Endometrium (tissue), 2 donors: ENCODE results near the gene LAMB2.

Experiments
- FAIRE-seq: peaks from 2 replicates; lab custom pipeline; 2012; peaks lifted over from hg19 to GRCh38; lab: Jason Lieb, UNC
- donor health status: control.
- donor health status: control.

LAMB2 gene

DNA sequence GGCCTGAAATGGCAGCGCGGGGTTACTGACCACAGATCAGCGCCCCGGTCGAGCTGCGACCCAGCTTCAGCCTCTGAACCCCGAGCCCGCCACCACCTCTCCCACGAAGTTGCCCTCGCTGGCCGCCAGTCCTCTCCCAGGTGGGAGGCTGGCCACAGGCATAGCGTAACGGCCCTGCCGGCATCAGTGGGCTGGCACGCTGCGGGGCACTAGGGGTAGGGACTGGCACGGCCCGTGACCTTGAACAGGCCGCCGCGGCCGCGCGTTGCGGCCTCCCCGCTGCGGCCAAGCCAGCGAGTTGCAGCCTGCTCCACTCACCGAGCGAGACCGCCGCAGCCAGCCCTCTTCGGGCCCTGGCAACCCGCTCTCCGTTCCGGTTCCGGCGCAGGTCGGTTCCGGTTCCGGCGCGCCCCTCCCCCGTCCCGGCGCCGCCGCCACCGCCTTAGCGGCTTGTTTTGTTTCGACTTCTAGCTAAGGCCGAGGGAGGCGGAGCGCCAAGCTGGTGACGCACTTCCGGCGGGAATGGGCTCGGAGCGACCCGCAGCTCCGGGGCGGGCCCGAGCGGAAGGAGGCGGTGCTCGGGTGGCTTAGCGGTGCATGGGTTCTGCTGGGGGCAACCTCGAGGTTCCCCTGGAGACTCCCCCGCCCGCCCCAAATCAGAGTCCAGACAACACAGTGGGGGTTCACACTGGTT is 12.3 kb downstream of the LAMB2 start, which contains the start of gene USP19:
USP19 (minus strand) TSS at position 386 of the 694 bp plus-strand sequence. CDS start 1,678 bp downstream, outside the sequence.
- FAIRE-seq: no peak

- no peak for FAIRE-seq
Observed at GRCh38 chr3:49120096-49120437, 12.8 kb downstream of the LAMB2 start.

GRCh38 chr3:49119439-49119838 is 13.4 kb downstream of the LAMB2 start:
- no peak for FAIRE-seq

DNA sequence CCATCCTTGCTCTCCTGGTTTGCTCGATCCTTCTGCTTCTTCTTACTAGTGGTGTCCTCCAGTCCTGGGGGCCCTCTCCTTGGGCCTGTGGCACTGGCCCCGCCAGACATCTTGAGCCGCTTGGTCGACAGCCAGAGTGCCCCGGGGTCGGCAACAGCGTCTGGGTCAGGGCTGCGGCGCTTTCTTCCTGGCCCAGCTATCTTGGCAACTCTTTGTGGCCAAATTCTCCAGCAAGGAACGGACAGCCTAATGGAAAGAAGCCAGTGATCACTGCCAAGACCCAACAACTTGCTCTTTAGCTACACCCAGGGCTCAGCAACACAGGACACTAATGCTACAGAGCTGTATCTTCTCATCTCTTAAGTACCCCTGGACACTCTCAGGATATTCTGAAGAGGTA is 13.8 kb downstream of the LAMB2 start:
- FAIRE-seq: no peak

- FAIRE-seq: no peak
Observed at GRCh38 chr3:49112262-49112661, 20.6 kb downstream of the LAMB2 start.

- no peak for FAIRE-seq
Observed at GRCh38 chr3:49111347-49111746, 21.5 kb downstream of the LAMB2 start.

DNA sequence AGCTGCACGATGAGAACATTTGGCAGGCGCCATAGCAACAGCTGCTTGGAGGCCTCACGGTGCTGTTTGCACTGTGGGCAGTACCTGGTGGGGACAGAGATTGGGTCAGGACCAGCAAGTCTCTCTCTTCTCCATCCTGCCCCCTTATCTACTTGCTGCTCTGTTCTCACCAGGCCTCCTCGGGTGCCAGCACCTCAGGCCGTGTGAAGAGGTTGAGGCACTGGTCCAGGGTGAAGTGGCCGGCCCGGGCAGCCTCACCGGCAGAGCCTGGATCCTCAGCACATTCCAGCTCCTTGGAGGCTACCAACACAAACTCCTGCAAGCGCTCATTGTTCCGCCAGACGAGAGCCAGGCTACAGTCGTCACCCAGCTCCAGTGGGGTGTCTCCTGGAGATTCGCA is 22.1 kb downstream of the LAMB2 start:
- no peak for FAIRE-seq

DNA sequence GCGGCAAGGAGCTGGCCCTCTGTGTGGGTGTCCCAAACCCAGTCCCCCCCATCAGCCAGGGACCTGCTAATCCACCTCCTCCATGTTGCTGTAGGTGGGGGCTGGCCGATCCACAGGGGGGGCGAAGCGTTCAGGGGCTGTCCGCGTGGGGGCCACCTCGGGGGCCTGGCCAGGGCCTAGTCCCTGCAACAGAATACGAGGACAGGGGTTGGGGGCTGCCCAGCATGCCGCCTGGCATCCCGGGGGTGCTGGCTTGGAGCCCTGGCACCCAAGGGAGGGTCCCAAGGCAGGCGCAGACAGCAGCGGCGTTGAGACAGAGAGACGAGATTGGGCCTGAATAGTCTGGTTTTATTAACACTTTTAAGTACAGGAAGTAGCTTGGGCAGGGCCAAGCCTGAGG is 24.5 kb downstream of the LAMB2 start:
- no peak for FAIRE-seq

- FAIRE-seq: peak; percentile 94
Observed at GRCh38 chr3:49104427-49105291, 28.2 kb downstream of the LAMB2 start, which contains the start of gene QARS1. TSS of gene QARS1 (minus strand) at chr3:49104757. CDS start at chr3:49104733, 24 bp downstream.

GRCh38 chr3:49104052-49104426 is 28.8 kb downstream of the LAMB2 start:
- no peak for FAIRE-seq

GRCh38 chr3:49100046-49100615 is 32.7 kb downstream of the LAMB2 start:
- FAIRE-seq: no peak

DNA sequence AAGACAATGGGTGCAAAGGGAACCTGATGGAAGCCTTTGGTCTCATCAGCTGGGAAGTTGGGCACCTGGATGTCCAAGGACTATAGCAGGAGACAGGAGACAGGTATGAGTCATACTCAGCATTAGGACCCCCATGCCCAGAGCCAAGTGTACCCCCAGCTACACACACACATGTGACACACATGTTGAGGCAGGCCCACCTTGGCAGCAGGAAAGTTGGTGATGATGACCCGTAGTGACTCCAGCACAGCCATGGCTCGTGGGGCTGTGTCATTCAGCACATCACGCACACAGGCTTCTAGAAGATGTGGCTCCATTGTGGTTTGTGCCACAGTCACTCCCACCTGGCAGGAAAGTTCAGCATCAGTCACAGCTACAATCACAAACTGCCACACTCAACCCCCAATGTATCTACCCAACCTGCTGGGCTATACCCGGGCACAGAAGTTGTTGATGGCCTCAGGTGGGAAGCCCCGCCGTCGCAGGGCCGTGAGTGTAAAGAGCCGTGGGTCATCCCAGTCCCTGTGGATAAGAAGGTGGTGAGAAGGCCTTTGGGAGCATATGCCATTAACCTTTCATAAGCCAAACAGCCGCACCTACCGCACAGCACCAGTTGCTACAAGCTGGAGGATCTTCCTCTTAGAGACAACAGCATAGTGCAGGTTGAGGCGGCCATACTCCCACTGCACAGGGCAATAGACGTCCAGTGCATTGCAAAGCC is 33.8 kb downstream of the LAMB2 start:
- FAIRE-seq: no peak

DNA sequence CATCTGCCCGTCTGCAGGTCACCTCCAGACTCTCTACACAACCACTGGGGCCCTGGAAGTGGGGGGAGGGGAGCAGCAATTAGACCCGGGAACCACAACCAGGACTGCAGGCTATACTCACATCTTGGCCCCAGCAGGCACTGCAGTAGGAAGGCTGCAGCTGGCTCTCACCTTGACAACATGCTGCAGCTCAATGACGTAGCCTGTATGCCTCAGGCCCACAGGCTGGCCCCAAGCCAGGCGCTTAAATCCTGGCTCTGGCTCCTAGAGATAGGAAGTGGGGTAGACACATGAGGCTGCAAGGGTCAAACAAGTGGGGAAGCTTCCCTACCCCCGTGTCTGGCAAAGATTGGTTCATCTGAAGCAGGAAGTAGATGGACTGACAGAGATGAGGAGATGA is 34.4 kb downstream of the LAMB2 start:
- no peak for FAIRE-seq

GRCh38 chr3:49093853-49094767 is 38.7 kb downstream of the LAMB2 start, which contains the start of gene QRICH1:
TSS of gene QRICH1 (minus strand) at chr3:49094071. CDS start at chr3:49077017, 17,054 bp downstream.
- FAIRE-seq: peak; percentile 94

DNA sequence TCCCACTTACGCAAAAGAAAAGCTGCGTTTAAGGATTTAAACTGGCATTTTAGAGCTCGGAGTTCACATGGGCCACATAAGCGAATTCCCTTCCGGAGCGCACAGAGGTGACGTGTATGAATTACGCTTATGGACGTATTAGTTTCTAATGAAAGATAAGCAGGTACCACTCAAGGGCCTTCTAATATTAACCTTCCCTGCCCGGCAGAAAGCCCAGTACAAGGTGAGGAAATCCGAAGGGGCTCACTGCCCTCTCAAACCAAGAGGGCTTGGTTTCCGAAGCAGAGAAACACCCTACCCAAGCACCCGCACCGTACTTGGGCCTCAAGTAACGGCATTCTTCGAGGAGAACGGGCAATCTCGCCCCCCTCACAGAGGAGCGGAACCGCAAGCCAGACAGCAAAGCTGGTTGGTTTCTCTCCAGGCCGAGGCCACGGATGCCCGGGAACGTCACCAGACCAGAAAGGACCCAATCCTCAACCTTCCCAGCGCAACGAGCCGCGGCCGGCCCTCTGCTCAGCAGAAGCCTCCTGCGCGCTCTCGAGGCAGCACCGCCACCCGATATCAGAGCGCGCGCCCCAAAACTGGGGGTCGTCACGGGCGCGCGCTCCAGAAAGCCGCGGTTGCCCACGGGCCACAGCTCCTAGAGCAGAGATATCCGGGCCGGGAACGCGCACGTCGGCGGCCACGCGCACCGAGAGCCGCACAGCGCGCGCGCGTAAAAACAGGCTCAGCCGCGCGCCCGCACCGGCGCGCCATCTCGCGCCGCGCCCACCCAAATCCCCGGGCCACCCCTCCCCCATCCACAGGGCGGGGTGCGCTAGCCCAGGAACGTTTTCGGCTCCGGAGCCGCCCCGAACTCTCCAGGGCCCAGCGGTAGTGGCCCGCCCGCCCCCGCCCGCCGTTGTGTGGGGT is 39.7 kb downstream of the LAMB2 start:
- FAIRE-seq: no peak

GRCh38 chr3:49081429-49081828 is 51.4 kb downstream of the LAMB2 start:
- no peak for FAIRE-seq

DNA sequence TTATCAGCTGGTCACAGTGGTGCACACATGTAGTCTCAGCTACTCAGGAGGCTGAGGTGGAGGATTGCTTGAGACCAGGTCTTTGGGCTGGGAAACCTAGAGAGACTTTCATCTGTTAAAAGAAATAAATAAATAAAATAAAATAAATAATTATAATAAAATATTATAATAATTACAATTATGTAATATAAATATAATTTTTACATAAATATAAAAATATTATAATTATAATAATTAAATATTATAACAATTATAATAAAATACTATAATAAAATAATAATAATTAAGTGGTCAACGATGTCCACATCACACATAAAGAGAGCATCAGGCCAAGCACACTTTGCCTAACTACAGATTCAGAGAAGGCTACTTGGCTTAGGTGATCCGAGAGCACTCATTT is 53.6 kb downstream of the LAMB2 start:
- peak; percentile 57 for FAIRE-seq

GRCh38 chr3:49076646-49077045 is 56.2 kb downstream of the LAMB2 start:
- no peak for FAIRE-seq

DNA sequence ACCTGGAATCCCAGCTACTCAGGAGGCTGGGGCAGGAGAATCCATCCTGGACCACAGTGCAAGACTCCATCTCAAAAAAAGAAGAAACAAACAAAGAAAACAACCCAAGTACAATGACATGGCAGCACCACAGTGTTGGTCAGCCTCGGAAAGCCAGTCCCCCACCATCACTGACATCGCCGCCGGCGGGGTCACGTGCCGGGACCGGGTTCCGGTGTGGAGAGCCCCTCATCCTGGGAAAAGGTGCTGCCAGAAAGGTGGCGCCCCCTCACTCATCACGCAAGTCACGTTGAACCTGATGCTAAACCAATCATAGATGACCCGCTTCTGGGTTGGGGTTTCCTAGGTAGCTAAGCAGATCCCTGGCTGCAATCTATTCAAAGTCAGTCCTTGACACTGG is 56.7 kb downstream of the LAMB2 start:
- FAIRE-seq: no peak
